ENCODE data around the gene ACD.

ACD gene

GRCh38 chr16:67645397-67646121, 14.5 kb downstream of the ACD start:
- no peak for DNase-seq

DNA sequence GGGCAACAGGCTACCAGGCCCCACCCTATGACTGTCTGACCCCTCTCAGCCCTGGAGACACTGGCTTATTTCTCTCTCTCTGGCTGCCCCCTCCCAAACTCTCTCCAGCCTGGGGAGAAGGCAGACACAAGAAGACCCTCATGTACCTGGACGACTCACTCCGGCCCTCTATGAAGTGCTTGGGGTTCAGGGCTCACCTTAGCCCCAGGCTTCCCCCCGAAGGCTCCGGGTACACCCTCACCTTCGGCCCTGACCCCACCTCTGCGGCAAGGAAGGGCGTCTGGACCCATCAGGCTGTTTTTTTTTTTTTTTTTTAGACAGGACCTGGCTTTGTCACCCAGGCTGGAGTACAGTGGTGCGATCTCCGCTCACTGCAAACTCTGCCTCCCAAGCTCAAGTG, 16.0 kb downstream of the ACD start:
- DNase-seq, result no peak

DNA sequence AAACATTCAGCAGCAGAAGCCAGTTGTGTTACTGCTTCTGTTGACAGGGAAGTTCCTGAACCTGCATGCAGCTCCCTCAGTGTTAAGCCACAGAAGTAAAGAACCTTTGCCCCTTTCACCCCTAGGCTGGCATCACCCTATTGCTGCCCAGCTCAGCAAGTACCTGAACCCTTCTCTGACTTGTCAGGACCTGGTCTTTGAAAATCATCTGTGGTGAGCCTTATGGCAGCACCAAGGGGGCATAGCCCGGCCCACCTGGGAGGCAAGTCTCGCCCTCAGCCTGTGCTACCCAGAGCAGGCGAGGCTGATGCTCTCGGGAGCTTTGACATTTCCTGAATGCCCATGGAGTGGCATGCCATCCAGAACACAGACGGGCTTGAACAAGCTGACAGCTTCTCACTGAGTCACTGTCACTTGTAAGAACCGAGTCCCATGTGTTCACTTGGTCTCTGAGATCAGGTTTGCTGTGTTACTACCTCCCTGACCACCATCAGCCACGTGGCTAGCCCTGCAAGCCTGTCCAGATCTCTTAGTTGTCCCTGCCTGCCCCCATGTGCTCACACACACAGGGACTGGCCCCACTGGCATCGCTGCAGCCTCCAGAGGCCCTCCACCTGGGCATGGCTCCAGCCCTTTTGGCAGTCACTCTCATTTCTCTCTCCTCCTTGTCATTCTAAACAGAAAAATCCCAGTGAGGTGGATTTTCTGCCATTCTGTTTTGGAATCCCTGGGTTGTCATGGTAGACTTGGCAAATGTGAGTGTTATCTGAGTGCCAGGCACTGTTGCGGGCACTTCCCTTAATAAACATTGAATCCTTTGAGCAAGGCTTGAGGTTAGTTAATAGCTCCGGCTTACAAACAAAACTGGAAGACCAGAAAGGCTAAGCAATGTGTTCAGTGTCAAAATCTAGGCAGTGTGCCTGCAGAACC, 18.0 kb downstream of the ACD start:
- DNase-seq, result no peak

- no peak for DNase-seq
Observed at GRCh38 chr16:67637625-67638024, 22.4 kb downstream of the ACD start.

- no peak for DNase-seq
Observed at GRCh38 chr16:67636713-67637112, 23.3 kb downstream of the ACD start.

DNA sequence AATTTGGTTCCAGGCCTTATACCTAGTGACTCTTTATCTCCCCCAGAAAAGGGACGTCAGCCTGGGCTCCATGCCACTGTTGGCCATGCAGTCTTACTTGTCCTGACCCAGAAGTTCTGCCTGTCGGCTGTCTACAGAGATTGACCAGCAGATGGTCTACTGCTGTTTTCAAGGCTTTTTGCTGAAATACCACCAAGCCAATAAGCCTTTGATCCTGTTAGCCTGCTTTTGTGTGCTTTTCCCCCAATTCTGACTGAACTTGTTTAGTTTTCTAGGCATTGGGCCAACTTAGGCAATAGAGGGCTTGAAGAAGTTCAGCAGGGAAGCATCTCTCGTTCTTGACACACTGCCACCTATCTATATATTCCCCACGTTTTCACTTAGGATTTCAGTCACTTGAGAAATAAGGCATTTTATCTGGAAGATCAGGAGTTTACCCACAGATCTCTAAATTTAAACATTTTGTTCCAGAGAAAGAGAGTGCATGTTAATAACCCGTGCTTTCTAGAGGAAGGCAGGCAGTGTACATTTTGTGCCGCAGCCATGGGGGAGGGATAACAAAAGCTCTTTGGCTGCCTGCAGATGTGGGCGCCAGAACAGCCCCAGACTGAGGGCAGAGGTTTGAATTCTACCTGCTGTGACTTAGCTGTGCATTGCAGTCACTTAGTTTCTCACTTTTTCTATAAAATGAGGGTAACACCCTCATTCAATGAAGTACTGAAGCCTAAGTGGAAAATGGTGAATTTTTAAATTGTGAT, 27.5 kb downstream of the ACD start:
- no peak for DNase-seq

DNA sequence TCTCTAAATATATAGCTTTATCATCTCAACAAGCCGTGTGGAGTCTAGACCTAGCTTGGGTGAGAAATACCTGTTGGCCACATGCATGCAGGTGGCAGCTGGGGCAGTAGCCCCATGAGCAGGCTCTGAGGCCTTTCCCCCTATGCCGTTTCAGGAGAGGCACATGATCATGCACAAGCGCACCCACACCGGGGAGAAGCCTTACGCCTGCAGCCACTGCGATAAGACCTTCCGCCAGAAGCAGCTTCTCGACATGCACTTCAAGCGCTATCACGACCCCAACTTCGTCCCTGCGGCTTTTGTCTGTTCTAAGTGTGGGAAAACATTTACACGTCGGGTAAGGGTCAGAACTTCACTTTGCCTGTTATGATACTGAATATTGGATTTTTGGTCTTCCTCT, 31.8 kb downstream of the ACD start:
- DNase-seq, result no peak

- no peak for DNase-seq
Observed at GRCh38 chr16:67613808-67614207, 46.3 kb downstream of the ACD start.

DNA sequence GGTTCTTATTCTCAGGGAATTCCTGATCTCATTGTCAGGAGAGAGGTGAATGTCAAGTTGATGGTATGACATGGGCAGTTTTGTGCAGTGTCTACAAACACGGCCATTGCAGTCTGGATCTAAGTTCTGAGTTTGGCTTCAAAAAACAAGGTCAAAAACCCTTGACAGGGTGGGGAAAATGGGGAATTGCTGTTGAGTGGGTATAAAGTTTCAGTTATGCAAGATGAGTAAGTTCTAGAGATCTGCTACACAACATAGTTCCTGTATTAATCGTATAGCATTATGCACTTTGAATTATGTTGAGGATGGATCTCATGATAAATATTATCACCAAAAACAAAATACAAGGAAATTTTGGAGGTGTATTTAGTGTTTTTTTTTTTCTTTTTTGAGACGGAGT, 51.7 kb downstream of the ACD start:
- DNase-seq, result no peak

Data from SHP77 treated with DMSO at 0.1 percent for 48 hours (cell line).